ENCODE measurements around the gene ADH6.
"Not testable (repeated sequence)": the region's sequence is repeated elsewhere in the genome, so short reads cannot be mapped to it uniquely, and the experiment has no call there.

ADH6 gene

GRCh38 chr4:99219072-99219471 is at the start of gene ADH6:
Gene ADH6, minus strand, starts transcription at chr4:99219246. Its CDS starts 94 bp downstream, at chr4:99219152.
- DNase-seq (ENCODE audit: low read depth, low spot score), result no peak

GRCh38 chr4:99264927-99265326 is 45.9 kb upstream of the ADH6 start:
- DNase-seq (ENCODE audit: low read depth, low spot score), result no peak

- no peak for DNase-seq (ENCODE audit: low read depth, low spot score)
Measured at GRCh38 chr4:99252746-99253145, 33.7 kb upstream of the ADH6 start.

GRCh38 chr4:99248714-99249113 is 29.7 kb upstream of the ADH6 start:
- DNase-seq (ENCODE audit: low read depth, low spot score), result no peak

- DNase-seq (ENCODE audit: low read depth, low spot score), result no peak
Measured at GRCh38 chr4:99235955-99236354, 16.9 kb upstream of the ADH6 start.

- no peak for DNase-seq (ENCODE audit: low read depth, low spot score)
Measured at GRCh38 chr4:99234331-99235010, 15.4 kb upstream of the ADH6 start.

- DNase-seq (ENCODE audit: low read depth, low spot score), result not testable (repeated sequence)
Measured at GRCh38 chr4:99233397-99233796, 14.4 kb upstream of the ADH6 start.

- not testable (repeated sequence) for DNase-seq (ENCODE audit: low read depth, low spot score)
Measured at GRCh38 chr4:99228706-99229105, 9.7 kb upstream of the ADH6 start.

GRCh38 chr4:99227646-99228045 is 8.6 kb upstream of the ADH6 start:
- DNase-seq (ENCODE audit: low read depth, low spot score), result not testable (repeated sequence)

GRCh38 chr4:99221980-99222379 is 2.9 kb upstream of the ADH6 start:
- DNase-seq (ENCODE audit: low read depth, low spot score), result no peak

- no peak for DNase-seq (ENCODE audit: low read depth, low spot score)
Measured at GRCh38 chr4:99219479-99219878, 433 bp upstream of the ADH6 start.

GRCh38 chr4:99215521-99215920 is 3.5 kb downstream of the ADH6 start:
- no peak for DNase-seq (ENCODE audit: low read depth, low spot score)

GRCh38 chr4:99210789-99211188 is 8.3 kb downstream of the ADH6 start:
- no peak for DNase-seq (ENCODE audit: low read depth, low spot score)

GRCh38 chr4:99209671-99210070 is 9.4 kb downstream of the ADH6 start:
- peak; percentile 43 for DNase-seq (ENCODE audit: low read depth, low spot score)

GRCh38 chr4:99208719-99209075 is 10.3 kb downstream of the ADH6 start:
- no peak for DNase-seq (ENCODE audit: low read depth, low spot score)

- DNase-seq (ENCODE audit: low read depth, low spot score), result peak; percentile 38
Measured at GRCh38 chr4:99207911-99208718, 10.9 kb downstream of the ADH6 start.

GRCh38 chr4:99207069-99207743 is 11.8 kb downstream of the ADH6 start:
- DNase-seq (ENCODE audit: low read depth, low spot score), result no peak

GRCh38 chr4:99205153-99205979 is 13.7 kb downstream of the ADH6 start:
- no peak for DNase-seq (ENCODE audit: low read depth, low spot score)

GRCh38 chr4:99202536-99202935 is 16.5 kb downstream of the ADH6 start:
- no peak for DNase-seq (ENCODE audit: low read depth, low spot score)

- DNase-seq (ENCODE audit: low read depth, low spot score), result no peak
Measured at GRCh38 chr4:99202094-99202493, 17.0 kb downstream of the ADH6 start.

- no peak for DNase-seq (ENCODE audit: low read depth, low spot score)
Measured at GRCh38 chr4:99201690-99202089, 17.4 kb downstream of the ADH6 start.

- no peak for DNase-seq (ENCODE audit: low read depth, low spot score)
Measured at GRCh38 chr4:99200138-99200537, 18.9 kb downstream of the ADH6 start.
